Endothelial cell (in vitro differentiated cells): ENCODE data around the gene ZSWIM5. TPM values are rescaled to one million over a fixed set of nuclear protein-coding genes. Genes with fewer than 3 reads are reported as not detected.
A peak's percentile ranks its signal among the peaks of the same experiment; 100 is the strongest.
"Not testable (repeated sequence)": the region's sequence is repeated elsewhere in the genome, so short reads cannot be mapped to it uniquely, and the experiment has no call there.

Source experiments
- DNase-seq: peaks from one replicate; pipeline ENCODE4 v3.0.0; 2021; ENCODE audit warnings: low spot score
- H3K27ac Mint-ChIP-seq: one replicate; pipeline ENCODE4 v1.8.0; 2021; ENCODE audit warnings: mixed read lengths, inconsistent platforms; ENCODE audit not compliant: unreplicated experiment
- H3K27me3 Mint-ChIP-seq: one replicate; pipeline ENCODE4 v1.8.0; 2021; ENCODE audit warnings: mild to moderate bottlenecking, moderate library complexity, mixed read lengths, inconsistent platforms; ENCODE audit not compliant: unreplicated experiment
- H3K36me3 Mint-ChIP-seq: one replicate; pipeline ENCODE4 v1.8.0; 2021; ENCODE audit warnings: mild to moderate bottlenecking, low read depth, mixed read lengths, inconsistent platforms; ENCODE audit not compliant: unreplicated experiment
- H3K4me1 Mint-ChIP-seq: one replicate; pipeline ENCODE4 v1.8.0; 2021; ENCODE audit warnings: mild to moderate bottlenecking, mixed read lengths, inconsistent platforms; ENCODE audit not compliant: unreplicated experiment
- H3K4me3 Mint-ChIP-seq: one replicate; pipeline ENCODE4 v1.8.0; 2021; ENCODE audit warnings: mild to moderate bottlenecking, mixed read lengths, inconsistent platforms; ENCODE audit not compliant: unreplicated experiment
- H3K9me3 Mint-ChIP-seq: one replicate; pipeline ENCODE4 v1.8.0; 2021; ENCODE audit warnings: mixed read lengths, inconsistent platforms; ENCODE audit not compliant: unreplicated experiment
- total RNA-seq: library from RNA; stranded (reverse); fragmentation: NEBNext Ultra II Directional; extraction: Animal tissue kit (Norgen Biotek cat#: 25700); gene quantifications from one replicate; pipeline ENCODE4 v1.2.1, GENCODE V29; 2021; ENCODE audit not compliant: unreplicated experiment
- TF ChIP-seq, protein P1 (sequence below): fragments of 200-600 bp; sonication (generic); IDR thresholded peaks from one replicate; pipeline ENCODE4 v1.5.0; 2021; ENCODE audit warnings: antibody characterized with exemption; ENCODE audit not compliant: unreplicated experiment

The ZSWIM5 gene
- total RNA-seq, 1 donor from 2014 or later = 6.6 TPM

DNA sequence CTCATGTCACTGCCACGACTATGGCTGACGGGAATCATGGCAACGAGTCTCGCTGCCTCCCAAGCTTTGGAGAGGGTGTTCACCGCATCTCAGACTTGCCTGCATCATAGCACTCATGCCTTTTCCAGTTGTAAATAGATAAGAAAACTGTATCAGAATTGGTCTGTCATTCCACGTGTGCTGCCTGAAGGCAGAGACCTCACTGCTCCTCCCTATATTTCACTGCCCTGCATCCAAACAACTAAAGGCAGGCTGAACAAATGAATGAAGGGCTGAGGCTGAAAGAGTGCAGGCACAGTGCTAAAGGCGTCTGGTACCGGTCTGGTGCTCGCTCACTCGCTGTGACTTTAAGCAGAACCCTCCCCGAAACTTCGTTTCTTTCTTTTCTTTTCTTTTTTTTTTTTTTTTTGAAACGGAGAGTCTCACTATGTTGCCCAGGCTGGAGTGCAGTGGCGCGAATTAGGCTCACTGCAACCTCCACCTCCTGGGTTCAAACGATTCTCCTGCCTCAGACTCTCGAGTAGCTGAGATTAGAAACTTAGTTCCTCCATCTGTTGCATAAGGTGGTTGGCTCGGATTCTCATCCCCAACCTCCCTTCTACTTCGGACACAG, 220.6 kb downstream of the ZSWIM5 start:
- TF ChIP-seq, protein P1, sequence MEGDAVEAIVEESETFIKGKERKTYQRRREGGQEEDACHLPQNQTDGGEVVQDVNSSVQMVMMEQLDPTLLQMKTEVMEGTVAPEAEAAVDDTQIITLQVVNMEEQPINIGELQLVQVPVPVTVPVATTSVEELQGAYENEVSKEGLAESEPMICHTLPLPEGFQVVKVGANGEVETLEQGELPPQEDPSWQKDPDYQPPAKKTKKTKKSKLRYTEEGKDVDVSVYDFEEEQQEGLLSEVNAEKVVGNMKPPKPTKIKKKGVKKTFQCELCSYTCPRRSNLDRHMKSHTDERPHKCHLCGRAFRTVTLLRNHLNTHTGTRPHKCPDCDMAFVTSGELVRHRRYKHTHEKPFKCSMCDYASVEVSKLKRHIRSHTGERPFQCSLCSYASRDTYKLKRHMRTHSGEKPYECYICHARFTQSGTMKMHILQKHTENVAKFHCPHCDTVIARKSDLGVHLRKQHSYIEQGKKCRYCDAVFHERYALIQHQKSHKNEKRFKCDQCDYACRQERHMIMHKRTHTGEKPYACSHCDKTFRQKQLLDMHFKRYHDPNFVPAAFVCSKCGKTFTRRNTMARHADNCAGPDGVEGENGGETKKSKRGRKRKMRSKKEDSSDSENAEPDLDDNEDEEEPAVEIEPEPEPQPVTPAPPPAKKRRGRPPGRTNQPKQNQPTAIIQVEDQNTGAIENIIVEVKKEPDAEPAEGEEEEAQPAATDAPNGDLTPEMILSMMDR = no peak
- Mint-ChIP-seq H3K27ac (no peak overlapping the region), H3K4me3 (peak overlapping the region; percentile 99), H3K4me1 (peaks cover 12% of the 10 kb centered on the region), H3K36me3 (no peaks in the 10 kb centered on the region), H3K9me3 (no peaks in the 10 kb centered on the region), H3K27me3 (peaks cover 4% of the 10 kb centered on the region)
- DNase-seq = no peak

DNA sequence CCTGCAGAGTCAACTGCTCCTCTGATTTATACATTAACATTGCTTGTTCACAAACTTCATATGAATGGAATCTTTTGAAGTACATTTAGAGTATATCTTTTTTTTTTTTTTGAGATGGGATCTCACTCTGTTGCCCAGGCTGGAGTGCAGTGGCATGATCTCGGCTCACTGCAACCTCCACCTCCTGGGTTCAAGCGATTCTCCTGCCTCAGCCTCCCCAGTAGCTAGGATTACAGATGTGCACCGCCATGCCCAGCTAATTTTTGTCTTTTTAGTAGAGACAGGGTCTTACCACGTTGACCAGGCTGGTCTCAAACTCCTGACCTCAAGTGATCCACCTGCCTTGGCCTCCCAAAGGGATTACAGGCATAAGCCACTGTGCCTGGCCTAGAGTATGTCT, 229.0 kb downstream of the ZSWIM5 start:
- not testable (repeated sequence) for H3K4me1 Mint-ChIP-seq, H3K4me3 Mint-ChIP-seq, H3K27ac Mint-ChIP-seq, H3K9me3 Mint-ChIP-seq, H3K27me3 Mint-ChIP-seq, DNase-seq
- peaks cover 23% of the 10 kb centered on the region for H3K36me3 Mint-ChIP-seq

DNA sequence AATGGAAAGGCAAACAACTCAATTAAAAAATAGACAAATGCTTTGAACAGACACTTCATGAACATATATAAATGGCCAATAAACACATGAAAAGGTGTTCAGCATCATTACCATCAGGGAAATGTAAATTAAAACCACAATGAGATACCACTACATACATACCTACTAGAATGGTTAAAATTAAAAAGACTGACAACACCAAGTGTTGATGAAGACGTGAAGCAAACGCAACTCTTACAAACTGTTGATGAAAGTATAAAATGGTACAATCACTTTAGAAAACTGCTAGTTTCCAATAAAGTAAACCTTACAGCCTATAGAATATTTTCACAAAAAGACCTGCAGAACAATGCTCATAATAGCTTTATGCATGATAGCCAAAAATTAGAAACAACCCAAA, 230.2 kb downstream of the ZSWIM5 start:
- no peaks in the 10 kb centered on the region for H3K27me3 Mint-ChIP-seq
- no peak overlapping the region for H3K27ac Mint-ChIP-seq
- no peaks in the 10 kb centered on the region for H3K4me1 Mint-ChIP-seq
- H3K9me3 Mint-ChIP-seq = no peaks in the 10 kb centered on the region
- no peak overlapping the region for H3K4me3 Mint-ChIP-seq
- DNase-seq = no peak
- TF ChIP-seq, protein P1 = no peak
- H3K36me3 Mint-ChIP-seq = peaks cover 23% of the 10 kb centered on the region

DNA sequence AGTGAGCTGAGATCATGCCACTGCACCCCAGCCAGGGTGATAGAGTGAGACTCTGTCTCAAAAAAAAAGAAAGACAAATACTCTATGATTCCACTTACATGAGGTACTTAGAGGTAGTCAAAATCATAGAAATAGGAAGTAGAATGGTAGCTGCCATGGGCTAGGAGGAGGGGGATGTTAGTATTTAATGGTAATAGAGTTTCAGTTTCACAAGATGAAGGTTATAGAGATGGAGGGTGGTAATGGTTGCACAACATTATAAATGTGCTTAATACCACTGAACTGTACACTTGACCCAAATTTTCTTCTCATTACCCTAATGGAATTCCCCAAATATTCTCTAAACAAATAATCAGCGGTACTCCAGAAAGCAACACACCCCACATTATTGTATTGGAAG, 232.8 kb downstream of the ZSWIM5 start:
- Mint-ChIP-seq H3K4me1 (peaks cover 3% of the 10 kb centered on the region), H3K4me3 (no peak overlapping the region), H3K27me3 (no peaks in the 10 kb centered on the region), H3K9me3 (no peaks in the 10 kb centered on the region), H3K36me3 (peaks cover 18% of the 10 kb centered on the region), H3K27ac (no peak overlapping the region)
- TF ChIP-seq, protein P1 = no peak
- DNase-seq = no peak

DNA sequence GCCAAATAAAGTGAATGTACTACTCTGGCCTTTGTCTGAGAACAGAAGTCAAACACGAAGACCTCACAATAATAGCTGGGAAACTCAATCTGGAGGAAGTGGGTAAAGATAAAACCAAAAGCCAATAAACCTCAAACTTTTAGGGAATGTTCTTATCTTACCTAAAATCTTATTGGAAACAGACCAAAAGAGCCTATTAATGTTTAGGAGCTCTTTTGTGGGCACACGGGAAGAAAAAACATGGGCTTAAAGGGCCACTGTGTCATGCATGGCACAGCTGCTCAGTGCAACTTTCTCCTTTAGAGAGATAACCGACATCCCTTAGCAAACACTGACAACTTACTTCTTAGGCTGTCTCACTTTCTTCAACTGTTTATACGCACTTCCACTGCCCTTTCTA, 236.1 kb downstream of the ZSWIM5 start:
- Mint-ChIP-seq H3K27ac (no peak overlapping the region), H3K4me3 (no peak overlapping the region)
- no peak for DNase-seq

More for the DNA sequence above, 236.1 kb downstream of the ZSWIM5 start:
- Mint-ChIP-seq H3K4me1 (peaks cover 3% of the 10 kb centered on the region), H3K27me3 (peaks cover 2% of the 10 kb centered on the region), H3K36me3 (no peaks in the 10 kb centered on the region), H3K9me3 (no peaks in the 10 kb centered on the region)
- TF ChIP-seq, protein P1 = no peak

Other genes with a start within 250 kb of the ZSWIM5 start
- gene EIF2B3, start 220.0 kb downstream of the ZSWIM5 start, total RNA-seq = 16.6 TPM
- 58.2 TPM for gene HECTD3, start 195.3 kb downstream of the ZSWIM5 start, total RNA-seq
- gene UROD, start 194.4 kb downstream of the ZSWIM5 start, total RNA-seq = 151 TPM
- 2.5 TPM for gene HPDL, start 120.3 kb upstream of the ZSWIM5 start, total RNA-seq
- gene TOE1, start 133.6 kb upstream of the ZSWIM5 start, total RNA-seq = 9.7 TPM
- gene MUTYH, start 133.8 kb upstream of the ZSWIM5 start, total RNA-seq = 31.5 TPM